ENCODE data around the gene SLC35F3.
"Not testable (repeated sequence)": the region's sequence is repeated elsewhere in the genome, so short reads cannot be mapped to it uniquely, and the experiment has no call there.

The SLC35F3 gene
- total RNA-seq: 0 to 0.21 reads per million in 2 donors

- no peak for DNase-seq
Observed at GRCh38 chr1:233904633-233905415, at the start of gene SLC35F3. SLC35F3 (plus strand) TSS chr1:233904676.

- DNase-seq: no peak
Observed at GRCh38 chr1:233859446-233859845, 45.0 kb upstream of the SLC35F3 start.

GRCh38 chr1:233863901-233864545 is 40.5 kb upstream of the SLC35F3 start:
- DNase-seq: no peak

DNA sequence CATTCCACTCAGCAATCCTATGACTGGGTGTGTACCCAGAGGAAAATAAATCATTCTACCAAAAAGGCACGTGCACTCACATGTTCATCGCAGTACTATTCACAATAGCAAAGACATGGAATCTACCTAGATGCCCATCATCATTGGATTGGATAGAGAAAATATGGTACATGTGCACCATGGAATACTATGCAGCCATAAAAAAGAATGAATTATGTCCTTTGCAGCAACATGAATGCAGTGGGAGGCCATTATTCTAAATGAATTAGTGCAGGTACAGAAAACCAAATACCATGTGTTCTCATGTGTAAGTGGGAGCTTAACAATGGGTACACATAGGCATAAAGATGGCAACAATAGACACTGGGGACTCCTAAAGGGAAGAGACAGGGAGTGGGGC is 39.9 kb upstream of the SLC35F3 start:
- DNase-seq: no peak

DNA sequence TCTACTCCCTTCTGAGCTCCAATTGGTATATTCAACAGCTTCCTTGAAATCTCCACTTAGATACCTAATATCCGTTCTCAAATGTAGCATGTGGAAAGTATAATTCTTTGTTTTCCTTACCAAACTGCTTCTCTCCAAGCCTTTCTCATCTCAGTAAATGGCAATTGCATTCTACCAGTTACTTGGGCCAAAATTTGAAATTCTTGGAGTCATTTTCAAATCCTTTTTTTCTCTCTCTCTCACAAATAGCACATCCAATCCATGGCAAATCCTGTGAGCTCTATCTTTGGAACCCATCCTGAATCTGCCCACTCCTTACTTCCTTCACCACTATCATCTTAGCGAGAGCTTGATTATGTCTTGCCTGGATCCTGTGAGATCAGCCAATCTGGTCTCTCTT is 39.3 kb upstream of the SLC35F3 start:
- no peak for DNase-seq

GRCh38 chr1:233865902-233866301 is 38.6 kb upstream of the SLC35F3 start:
- DNase-seq: no peak

GRCh38 chr1:233867028-233867427 is 37.4 kb upstream of the SLC35F3 start:
- no peak for DNase-seq

GRCh38 chr1:233868461-233868860 is 36.0 kb upstream of the SLC35F3 start:
- no peak for DNase-seq

DNA sequence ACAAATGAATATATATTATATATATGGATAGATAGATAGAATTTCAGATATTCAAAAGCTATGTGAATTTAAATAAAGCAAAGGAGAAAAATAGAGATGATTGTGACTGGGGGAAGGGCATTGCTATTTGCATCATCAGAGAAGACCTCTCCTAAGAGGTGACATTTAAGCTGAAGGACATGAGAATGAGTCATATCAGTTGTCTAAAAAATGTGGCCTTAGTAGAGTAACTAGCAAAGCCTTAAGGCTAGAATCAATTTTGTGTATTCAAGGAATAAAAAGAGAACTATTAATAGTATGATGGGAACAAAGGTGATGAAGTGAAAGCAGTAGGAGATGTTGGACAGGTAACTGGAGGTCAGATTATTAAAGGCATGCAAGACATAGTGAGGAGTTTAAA is 34.8 kb upstream of the SLC35F3 start:
- DNase-seq: no peak

DNA sequence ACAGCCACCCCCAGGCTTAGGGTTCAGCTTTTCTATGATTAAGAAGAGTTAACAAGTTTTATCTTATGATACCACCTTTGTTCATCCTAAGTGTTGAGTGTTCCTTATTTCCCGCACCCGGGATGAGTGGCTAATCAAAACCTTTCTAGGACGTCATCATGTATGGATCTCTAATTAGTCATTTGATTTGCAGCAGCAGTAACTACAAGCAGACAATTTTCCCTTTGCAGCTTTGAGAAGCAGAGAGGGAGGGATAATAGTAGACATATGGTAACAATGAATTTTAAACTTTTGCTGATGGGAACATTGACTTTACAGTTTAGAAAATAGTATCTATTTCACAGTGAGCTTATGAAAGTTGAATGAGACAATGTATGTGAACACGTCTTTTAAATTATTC is 30.8 kb upstream of the SLC35F3 start:
- no peak for DNase-seq

GRCh38 chr1:233879841-233880240 is 24.6 kb upstream of the SLC35F3 start:
- DNase-seq: no peak

- DNase-seq: no peak
Observed at GRCh38 chr1:233883671-233884070, 20.8 kb upstream of the SLC35F3 start.

GRCh38 chr1:233884461-233885151 is 19.9 kb upstream of the SLC35F3 start:
- no peak for DNase-seq

DNA sequence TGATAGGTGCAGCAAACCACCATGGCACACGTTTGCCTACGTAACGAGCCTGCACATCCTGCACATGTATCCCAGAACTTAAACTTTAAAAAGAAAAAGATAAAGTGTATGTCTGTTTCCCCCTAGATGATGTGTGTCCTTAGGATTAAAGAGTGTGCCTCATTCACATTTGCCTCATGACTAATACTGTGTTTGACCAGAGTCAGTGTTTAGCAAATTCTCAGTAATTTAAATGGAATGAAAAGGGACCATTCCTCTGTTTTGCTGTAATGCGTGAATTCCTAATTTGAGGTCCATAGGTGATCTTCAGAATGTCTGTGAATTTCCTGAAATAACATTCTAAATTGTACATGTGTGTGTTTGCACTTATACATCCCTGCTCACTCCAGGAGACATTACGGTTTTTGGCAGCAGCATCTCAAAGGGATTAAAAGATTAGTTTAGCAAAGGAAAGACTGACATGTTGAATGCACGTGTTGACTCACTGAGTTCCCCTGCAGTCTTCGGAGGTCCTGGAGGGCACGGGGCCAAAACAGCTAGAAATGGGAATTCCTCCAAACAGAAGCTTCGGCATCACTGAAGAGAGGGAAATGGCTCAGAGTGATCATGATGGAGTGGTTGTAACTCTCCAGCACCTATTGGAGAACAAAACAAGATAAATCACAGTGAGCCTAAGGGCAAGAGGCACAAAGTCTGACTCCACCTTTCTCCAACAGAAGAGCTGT is 19.1 kb upstream of the SLC35F3 start:
- no peak for DNase-seq

- not testable (repeated sequence) for DNase-seq
Observed at GRCh38 chr1:233891151-233891550, 13.3 kb upstream of the SLC35F3 start.

DNA sequence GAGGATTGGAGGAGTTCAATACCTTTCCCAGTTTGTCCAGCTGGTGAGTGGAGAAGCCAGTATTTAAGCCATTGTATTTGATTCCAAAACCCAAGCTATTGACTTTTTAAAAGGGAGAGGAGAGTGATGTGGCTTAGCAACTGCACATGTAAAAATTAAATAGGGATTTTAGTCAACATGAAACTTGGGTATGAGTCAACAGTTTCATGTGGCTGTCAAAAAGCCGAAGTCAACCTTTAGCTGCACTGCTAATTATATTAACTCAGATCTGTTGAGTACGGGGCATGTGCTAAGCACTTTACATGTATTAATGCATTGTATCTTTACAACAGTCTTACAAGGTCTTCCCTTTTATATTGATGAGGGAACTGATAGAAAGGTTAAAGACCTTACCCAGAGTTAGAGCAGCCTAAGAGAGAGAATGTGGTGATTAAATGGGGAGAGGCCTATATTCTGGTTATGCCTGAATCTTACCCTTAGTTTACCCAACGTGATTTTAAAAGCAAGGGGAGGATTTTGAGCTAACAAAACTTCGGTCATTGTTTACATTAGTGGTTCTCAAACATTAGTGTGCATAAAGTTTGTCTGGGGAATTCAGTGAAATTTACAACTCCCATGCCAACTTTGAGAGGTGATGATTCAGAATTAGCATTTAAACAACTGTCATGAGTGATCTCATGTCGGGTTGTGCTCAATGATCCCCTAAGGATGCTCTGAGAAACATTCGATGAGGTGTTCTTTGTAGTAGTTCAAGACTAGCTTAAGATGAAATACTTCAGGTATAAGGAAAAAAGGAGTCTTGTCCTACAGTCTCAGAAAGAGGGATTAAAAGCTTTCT is 6.9 kb upstream of the SLC35F3 start:
- DNase-seq: no peak

GRCh38 chr1:233901495-233901894 is 3.0 kb upstream of the SLC35F3 start:
- DNase-seq: no peak

DNA sequence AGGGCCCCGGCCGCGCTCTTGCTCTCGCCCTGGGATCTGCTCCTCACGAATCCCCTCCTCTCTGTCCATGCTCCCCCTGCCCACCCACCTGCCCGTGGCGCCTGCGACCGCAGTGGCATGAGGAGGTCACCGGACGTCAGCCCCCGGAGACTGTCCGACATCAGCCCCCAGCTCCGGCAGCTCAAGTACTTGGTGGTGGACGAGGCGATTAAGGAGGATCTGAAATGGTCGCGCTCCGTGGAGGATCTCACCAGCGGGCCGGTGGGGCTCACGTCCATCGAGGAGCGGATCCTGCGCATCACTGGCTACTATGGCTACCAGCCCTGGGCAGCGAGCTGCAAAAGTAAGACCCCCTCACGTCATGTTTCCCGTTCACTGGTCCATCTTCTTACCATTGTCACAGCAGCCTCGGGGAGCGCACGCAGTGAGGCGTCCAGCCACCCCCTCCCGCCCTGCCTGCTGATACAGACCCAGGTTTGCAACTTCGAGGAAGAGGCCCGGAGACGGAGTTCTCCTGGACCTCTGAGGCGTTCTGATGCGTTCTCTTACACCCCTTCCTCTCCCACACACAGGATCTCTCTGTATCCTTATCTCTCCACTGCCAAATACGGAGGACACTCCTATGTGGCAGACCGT is 1.1 kb downstream of the SLC35F3 start:
- no peak for DNase-seq

DNA sequence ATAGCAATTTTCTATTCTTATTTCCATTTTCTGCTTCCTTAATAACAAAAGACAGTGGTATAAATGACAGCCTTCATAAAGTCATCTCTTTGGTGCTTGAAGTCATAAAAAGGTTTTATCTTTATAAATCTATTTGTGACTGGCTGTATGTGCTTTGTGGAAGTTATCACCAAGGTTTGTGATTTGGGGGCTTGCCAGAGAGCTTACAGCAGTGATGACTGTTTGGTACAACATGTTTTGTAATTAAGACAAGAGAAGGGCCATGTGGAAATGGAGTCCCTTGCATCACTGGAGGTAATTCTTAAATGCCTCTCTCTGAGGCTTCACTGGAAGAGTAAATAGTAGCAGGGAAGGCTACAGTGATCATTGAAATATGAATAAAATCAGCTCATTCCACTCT is 2.7 kb downstream of the SLC35F3 start:
- no peak for DNase-seq

GRCh38 chr1:233908092-233908491 is 3.6 kb downstream of the SLC35F3 start:
- no peak for DNase-seq

DNA sequence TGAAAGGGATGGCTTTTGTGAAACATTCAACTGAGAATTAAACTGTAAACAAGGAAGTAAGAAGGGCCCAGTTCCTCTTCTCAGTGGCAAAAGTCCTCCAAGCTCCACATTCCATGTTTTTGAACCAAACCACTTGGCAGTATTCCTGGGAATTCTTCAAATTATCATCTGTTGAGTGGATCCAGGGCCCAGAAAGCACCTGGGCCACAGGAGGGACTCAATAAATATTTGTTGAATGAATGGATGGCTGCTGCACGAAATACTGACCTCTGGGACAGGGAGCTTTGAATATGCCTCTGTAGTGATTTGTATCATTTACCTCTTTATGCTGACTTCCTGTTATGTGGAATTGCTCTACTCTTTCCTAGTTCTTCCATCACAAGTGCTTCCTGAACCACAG is 4.7 kb downstream of the SLC35F3 start:
- DNase-seq: no peak

DNA sequence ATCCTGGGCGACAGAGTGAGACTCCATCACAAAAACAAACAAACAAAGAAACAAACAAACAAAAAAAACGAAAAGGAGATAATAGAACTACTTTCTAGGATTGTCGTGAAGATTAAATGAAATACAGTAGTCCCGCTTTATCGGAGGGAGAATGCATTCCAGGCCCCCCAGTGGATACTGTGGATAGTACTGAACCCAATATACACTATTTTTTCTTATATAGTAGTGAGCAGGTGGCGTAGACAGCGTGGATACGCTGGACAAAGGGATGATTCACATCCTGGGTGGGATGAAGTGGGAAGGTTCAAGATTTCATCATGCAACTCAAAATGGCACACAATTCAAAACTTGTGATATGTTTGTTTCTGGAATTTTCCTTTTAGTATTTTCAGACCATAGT is 8.0 kb downstream of the SLC35F3 start:
- DNase-seq: no peak
